Gastroesophageal sphincter (tissue), 4 donors: ENCODE data around the gene HJV. TPM values are rescaled to one million over a fixed set of nuclear protein-coding genes. Genes with fewer than 3 reads are reported as not detected.

Experiments used
- ATAC-seq: fragments of 150-250 bp; one replicate; pipeline ENCODE4 v1.9.1; 2016; ENCODE audit warnings: mild to moderate bottlenecking, moderate library complexity
- H3K27ac ChIP-seq, 4 donors: fragments of 200-600 bp; sonication (generic) in 3 of 4; 1 replicate in 3 of 4; 2 replicates in 1 of 4; pipeline ENCODE4 v1.5.1; 2016 to 2019
- H3K27me3 ChIP-seq: fragments of 200-600 bp; sonication (generic); one replicate; pipeline ENCODE4 v1.5.1; 2019
- H3K36me3 ChIP-seq, 2 donors: fragments of 200-600 bp; sonication (generic); one replicate each; pipeline ENCODE4 v1.5.1; 2019; ENCODE audit warnings: control low read depth in 1 of 2
- H3K4me1 ChIP-seq, 3 donors: fragments of 200-600 bp; sonication (generic); 1 replicate in 2 of 3; 2 replicates in 1 of 3; pipeline ENCODE4 v1.5.1; 2016 to 2019; ENCODE audit warnings: control low read depth in 2 of 3
- H3K4me3 ChIP-seq, 2 donors: fragments of 200-600 bp; sonication (generic); one replicate each; pipeline ENCODE4 v1.5.1; 2019; ENCODE audit warnings: mild to moderate bottlenecking in 1 of 2, moderate library complexity in 1 of 2
- H3K9me3 ChIP-seq, 3 donors: fragments of 200-600 bp; sonication (generic); one replicate each; pipeline ENCODE4 v1.5.1; 2017 to 2019; ENCODE audit warnings: control low read depth in 2 of 3
- CTCF ChIP-seq, 4 experiments: fragments of 200-600 bp in 2 of 4; fragments of 450-650 bp in 2 of 4; sonication (generic) in 1 of 4; IDR thresholded peaks; one replicate each; pipeline ENCODE4 v1.5.1; 2017 to 2019; ENCODE audit warnings: antibody characterized with exemption in 4 of 4, mild to moderate bottlenecking in 2 of 4, moderate library complexity in 2 of 4
- EP300 ChIP-seq: sonication (generic); formaldehyde crosslinking; IDR thresholded peaks from one replicate; pipeline ENCODE4 v1.6.1; 2017; ENCODE audit warnings: antibody characterized with exemption, mild to moderate bottlenecking
- POLR2A ChIP-seq, 2 donors: fragments of 450-650 bp; IDR thresholded peaks; one replicate each; pipeline ENCODE4 v1.6.1; 2017; ENCODE audit warnings: antibody characterized with exemption in 2 of 2, mild to moderate bottlenecking in 2 of 2, moderate library complexity in 1 of 2
- POLR2AphosphoS5 ChIP-seq: sonication (generic); formaldehyde crosslinking; IDR thresholded peaks from one replicate; pipeline ENCODE4 v1.6.1; 2017; ENCODE audit warnings: antibody characterized with exemption
- WGBS, 2 donors: methylation state at CpG; one replicate each; pipeline ENCODE4 v1.1.5; 2018; ENCODE audit warnings: low coverage in 1 of 2; 5-methylcytosine and 5-hydroxymethylcytosine counted together
- small RNA-seq, 4 donors: library from RNA; depleted of rRNA; stranded (forward); fragments of <200 nt; gene quantifications; one replicate each; pipeline ENCODE3, GENCODE V24; 2016
- total RNA-seq, 4 donors: library from RNA; depleted of rRNA; stranded (reverse); fragments of >200 nt; gene quantifications; one replicate each; pipeline ENCODE4 v1.1.0, GENCODE V29; 2016

HJV gene
- total RNA-seq, 4 donors from 2014 or later, result 0.77 TPM; not detected in 3

GRCh38 chr1:145977016-145977415 is 44.5 kb downstream of the HJV start:
- ATAC-seq, result no peak
- TF ChIP-seq CTCF (IDR thresholded peaks at IDR 0.05), result no peak
- TF ChIP-seq POLR2A (IDR thresholded peaks at IDR 0.05), result no peak
- no peak for TF ChIP-seq EP300
- TF ChIP-seq POLR2AphosphoS5, result no peak
- peaks cover 0 to 17% of the 10 kb centered on the region in 2 donors for H3K36me3 ChIP-seq
- H3K9me3 ChIP-seq, result no peaks in the 10 kb centered on the region
- peaks cover 29 to 49% (median 40%) of the 10 kb centered on the region in 3 donors for H3K4me1 ChIP-seq
- H3K27me3 ChIP-seq, result no peaks in the 10 kb centered on the region
- 66 to 90% methylated on average over 2 to 5 of the region's 5 CpGs for WGBS, 2 donors
- peak overlapping the region; percentile 93 to 99 (median 95) for H3K27ac ChIP-seq
- no peak overlapping the region for H3K4me3 ChIP-seq

GRCh38 chr1:145975216-145975615 is 46.3 kb downstream of the HJV start:
- TF ChIP-seq POLR2AphosphoS5 (no peak), POLR2A (IDR thresholded peaks at IDR 0.05) (no peak), CTCF (IDR thresholded peaks at IDR 0.05) (no peak), EP300 (no peak)
- WGBS, 2 donors, result 71 to 83% methylated on average over 2 to 4 of the region's 4 CpGs
- no peak for ATAC-seq
- Histone ChIP-seq H3K4me1 (peaks cover 20 to 31% (median 22%) of the 10 kb centered on the region in 3 donors), H3K4me3 (no peak overlapping the region), H3K27ac (no peak overlapping the region), H3K36me3 (peaks cover 0 to 17% of the 10 kb centered on the region in 2 donors), H3K9me3 (no peaks in the 10 kb centered on the region), H3K27me3 (no peaks in the 10 kb centered on the region)

GRCh38 chr1:145974721-145975120 is 46.8 kb downstream of the HJV start:
- H3K36me3 ChIP-seq, result peaks cover 0 to 17% of the 10 kb centered on the region in 2 donors
- 66 to 100% methylated on average over 1 to 7 of the region's 7 CpGs for WGBS, 2 donors
- no peak overlapping the region for H3K4me3 ChIP-seq
- ATAC-seq, result no peak
- H3K27me3 ChIP-seq, result no peaks in the 10 kb centered on the region
- peaks cover 17 to 26% (median 19%) of the 10 kb centered on the region in 3 donors for H3K4me1 ChIP-seq
- TF ChIP-seq EP300 (no peak), POLR2AphosphoS5 (no peak), POLR2A (IDR thresholded peaks at IDR 0.05) (no peak), CTCF (IDR thresholded peaks at IDR 0.05) (no peak)
- no peaks in the 10 kb centered on the region for H3K9me3 ChIP-seq
- H3K27ac ChIP-seq, result no peak overlapping the region

GRCh38 chr1:145972580-145972979 is 49.0 kb downstream of the HJV start:
- peaks cover 0 to 17% of the 10 kb centered on the region in 2 donors for H3K36me3 ChIP-seq
- peaks cover 0 to 7% (median 4%) of the 10 kb centered on the region in 3 donors for H3K4me1 ChIP-seq
- H3K4me3 ChIP-seq, result no peak overlapping the region
- peaks cover 0 to under 1% (median 0%) of the 10 kb centered on the region in 3 donors for H3K9me3 ChIP-seq
- H3K27me3 ChIP-seq, result no peaks in the 10 kb centered on the region
- H3K27ac ChIP-seq, result no peak overlapping the region
- 81 to 83% methylated on average over 1 to 6 of the region's 7 CpGs for WGBS, 2 donors
- TF ChIP-seq POLR2A (IDR thresholded peaks at IDR 0.05) (no peak), EP300 (no peak), POLR2AphosphoS5 (no peak), CTCF (IDR thresholded peaks at IDR 0.05) (no peak)
- ATAC-seq, result no peak

Small RNA genes within 50 kb of the gene (small RNA-seq; reads per million reads assigned to genes)
- 0.37 to 1.9 (median 1.2) reads per million in 4 donors for gene RNVU1-6

Other genes starting within 250 kb of the HJV start
- 10 to 100 TPM; 34.3 to 54.9 (median 39.9) TPM for gene RNF115, start 197.6 kb downstream of the HJV start, total RNA-seq
- 10 to 100 TPM; 24.8 to 37.7 (median 29.9) TPM for gene POLR3C, start 197.5 kb downstream of the HJV start, total RNA-seq
- 1 to 10 TPM in 3 of 4 donors, under 1 TPM in 1; 0.40 to 3.5 (median 2.2) TPM for gene NUDT17, start 176.1 kb downstream of the HJV start, total RNA-seq
- 10 to 100 TPM; 14.0 to 26.0 (median 19.2) TPM for gene PIAS3, start 162.7 kb downstream of the HJV start, total RNA-seq
- 10 to 100 TPM in 1 of 4 donors, 1 to 10 TPM in 3; 5.2 to 13.7 (median 7.9) TPM for gene ANKRD35, start 135.9 kb downstream of the HJV start, total RNA-seq
- gene ITGA10, start 111.7 kb downstream of the HJV start, total RNA-seq, result 1 to 10 TPM; 4.9 to 7.1 (median 5.2) TPM
- 10 to 100 TPM; 22.1 to 29.1 (median 28.1) TPM for gene PEX11B, start 103.0 kb downstream of the HJV start, total RNA-seq
- 100 to 1,000 TPM in 3 of 4 donors, 10 to 100 TPM in 1; 75.7 to 135 (median 117) TPM for gene RBM8A, start 94.3 kb downstream of the HJV start, total RNA-seq
- gene LIX1L, start 63.7 kb downstream of the HJV start, total RNA-seq, result 10 to 100 TPM; 37.8 to 53.5 (median 45.3) TPM
- gene ANKRD34A, start 57.2 kb downstream of the HJV start, total RNA-seq, result 1 to 10 TPM in 1 of 4 donors, under 1 TPM in 2, not detected in 1; 0.62 to 1.9 (median 0.67) TPM
- 10 to 100 TPM; 32.9 to 44.0 (median 37.6) TPM for gene POLR3GL, start 57.0 kb downstream of the HJV start, total RNA-seq
- gene TXNIP, start 25.2 kb downstream of the HJV start, total RNA-seq, result 1,000 to 10,000 TPM; 2,024 to 3,704 (median 2,348) TPM
- 1 to 10 TPM in 3 of 4 donors, under 1 TPM in 1; 0.66 to 2.6 (median 1.7) TPM for gene NBPF10, start 123.1 kb upstream of the HJV start, total RNA-seq
- 10 to 100 TPM; 30.1 to 54.2 (median 48.3) TPM for gene NOTCH2NLA, start 207.3 kb upstream of the HJV start, total RNA-seq